Stimulated activated CD8-positive, alpha-beta memory T cell treated with anti-CD3 and anti-CD28 coated beads, Interleukin-4, amount 100 ng/mL, for 1 hour (primary cell): ENCODE measurements around the gene PSEN1.
A peak's percentile ranks its signal among the peaks of the same experiment; 100 is the strongest.

Source experiments
- DNase-seq, 2 donors: peaks; one replicate each; pipeline ENCODE4 v3.0.0-alpha.2; 2020; ENCODE audit warnings: low read depth in 2 of 2, low spot score in 1 of 2

The PSEN1 gene

GRCh38 chr14:73136387-73137225, at the start of gene PSEN1:
Gene PSEN1, plus strand, starts transcription at chr14:73136507. Its CDS starts 11,513 bp downstream, at chr14:73148020.
- DNase-seq, result peak; percentile 99

DNA sequence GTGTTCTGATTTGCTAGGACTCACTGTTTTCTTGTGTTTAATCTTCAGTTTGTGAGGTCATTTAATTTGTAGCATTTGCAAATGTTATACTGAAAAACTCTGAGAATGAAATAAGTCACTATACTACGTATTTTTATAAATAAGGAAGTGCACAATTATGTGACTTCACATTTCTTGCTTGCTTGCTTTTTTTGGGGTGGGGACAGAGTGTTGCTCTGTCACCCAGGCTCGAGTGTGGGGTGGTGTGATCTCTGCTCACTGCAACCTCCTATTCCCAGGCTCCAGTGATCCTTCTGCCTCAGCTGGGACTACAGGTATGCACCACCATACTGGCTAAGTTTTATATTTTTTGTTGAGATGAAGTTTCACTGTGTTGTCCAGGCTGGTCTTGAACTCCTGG, 45.3 kb upstream of the PSEN1 start:
- DNase-seq, result no peak

DNA sequence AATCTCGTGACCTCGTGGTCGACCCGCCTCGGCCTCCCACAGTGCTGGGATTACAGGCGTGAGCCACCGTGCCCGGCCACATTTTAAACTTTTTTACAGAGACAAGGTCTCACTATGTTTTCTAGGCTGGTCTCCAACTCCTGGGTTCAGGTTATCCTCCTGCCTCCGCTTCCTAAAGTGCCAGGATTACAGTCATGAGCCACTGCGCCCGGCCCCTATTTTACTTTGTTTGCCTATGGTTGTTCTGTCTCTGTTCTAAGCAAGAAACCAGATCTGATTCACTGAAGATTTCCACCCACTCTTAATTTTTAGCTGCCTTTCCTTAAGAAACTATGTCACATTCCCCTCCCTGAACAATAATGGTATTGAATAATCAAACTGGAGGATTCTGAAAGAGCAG, 38.9 kb upstream of the PSEN1 start:
- no peak for DNase-seq

DNA sequence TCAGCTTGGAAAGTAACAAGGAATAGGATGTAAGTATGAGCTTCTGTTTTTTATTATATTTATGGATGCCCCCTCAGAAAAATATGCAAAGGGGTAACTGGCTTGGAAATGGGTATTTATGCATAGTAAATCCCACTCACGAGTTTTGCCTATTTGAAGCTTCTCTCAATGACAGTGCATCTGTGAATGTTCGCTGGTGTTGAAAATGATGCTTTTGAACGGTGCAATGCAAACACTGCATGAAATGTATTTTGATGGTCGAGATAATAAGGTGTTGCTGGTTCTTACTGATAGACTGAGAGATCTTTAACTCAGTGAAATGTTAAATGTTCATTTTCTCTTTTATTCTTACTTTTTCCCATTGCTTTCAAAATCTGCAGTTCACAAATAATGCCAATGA, 36.0 kb upstream of the PSEN1 start:
- DNase-seq, result no peak

DNA sequence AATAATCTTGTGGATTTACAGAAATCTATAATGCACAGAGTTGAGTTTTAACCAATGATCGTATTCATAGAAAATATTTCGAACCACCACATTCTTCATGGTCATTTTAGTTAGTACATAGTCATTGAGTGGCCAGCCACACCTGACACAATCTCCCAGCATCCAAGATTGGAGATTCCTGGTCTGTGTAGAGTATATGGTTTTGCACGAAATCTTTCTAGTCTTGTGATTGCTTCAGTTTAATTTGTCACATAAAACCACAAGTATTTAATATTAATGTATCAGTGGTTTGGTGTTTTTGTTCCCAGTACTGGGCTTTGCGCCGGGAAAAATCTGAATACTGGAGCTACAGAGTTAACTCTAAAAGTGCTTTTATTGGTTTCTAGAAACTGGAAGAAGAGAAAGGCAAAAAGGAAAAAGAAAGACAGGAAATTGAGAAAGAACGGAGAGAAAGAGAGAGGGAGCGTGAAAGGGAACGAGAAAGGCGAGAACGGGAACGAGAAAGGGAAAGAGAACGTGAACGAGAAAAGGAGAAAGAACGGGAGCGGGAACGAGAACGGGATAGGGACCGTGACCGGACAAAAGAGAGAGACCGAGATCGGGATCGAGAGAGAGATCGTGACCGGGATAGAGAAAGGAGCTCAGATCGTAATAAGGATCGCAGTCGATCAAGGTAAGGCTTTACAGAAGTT, 33.4 kb upstream of the PSEN1 start:
- no peak for DNase-seq

DNA sequence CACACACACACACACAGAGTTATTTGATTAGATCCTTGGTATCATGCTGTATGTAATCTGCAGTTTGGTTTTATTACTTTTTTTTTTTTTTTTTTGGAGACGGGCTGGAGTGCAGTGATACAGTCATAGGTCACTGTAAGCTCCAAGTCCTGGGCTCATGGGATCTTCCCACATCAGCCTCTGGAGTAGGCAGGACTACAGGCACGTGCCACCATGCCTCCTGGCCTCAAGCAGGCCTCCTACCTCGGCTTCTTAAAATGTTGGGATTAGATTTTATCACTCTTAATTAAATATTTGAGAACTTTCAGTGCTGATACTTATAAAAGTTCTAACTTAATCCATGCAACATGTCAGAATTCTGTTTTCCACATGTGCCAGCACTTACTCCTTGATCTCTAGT, 31.3 kb upstream of the PSEN1 start:
- DNase-seq, result no peak

DNA sequence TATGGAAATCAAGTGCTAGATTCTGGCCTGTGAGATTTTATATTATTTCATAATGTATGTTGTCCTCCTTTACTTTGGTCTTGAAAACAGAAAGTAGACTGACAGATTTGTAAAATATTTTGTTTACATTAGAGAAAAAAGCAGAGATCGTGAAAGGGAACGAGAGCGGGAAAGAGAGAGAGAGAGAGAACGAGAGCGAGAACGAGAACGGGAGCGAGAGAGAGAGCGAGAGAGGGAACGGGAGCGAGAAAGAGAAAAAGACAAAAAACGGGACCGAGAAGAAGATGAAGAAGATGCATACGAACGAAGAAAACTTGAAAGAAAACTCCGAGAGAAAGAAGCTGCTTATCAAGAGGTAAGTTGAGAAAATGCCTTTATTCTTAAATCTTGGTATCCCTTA, 30.6 kb upstream of the PSEN1 start:
- no peak for DNase-seq

- no peak for DNase-seq
Observed at GRCh38 chr14:73116079-73116665, 20.1 kb upstream of the PSEN1 start.

DNA sequence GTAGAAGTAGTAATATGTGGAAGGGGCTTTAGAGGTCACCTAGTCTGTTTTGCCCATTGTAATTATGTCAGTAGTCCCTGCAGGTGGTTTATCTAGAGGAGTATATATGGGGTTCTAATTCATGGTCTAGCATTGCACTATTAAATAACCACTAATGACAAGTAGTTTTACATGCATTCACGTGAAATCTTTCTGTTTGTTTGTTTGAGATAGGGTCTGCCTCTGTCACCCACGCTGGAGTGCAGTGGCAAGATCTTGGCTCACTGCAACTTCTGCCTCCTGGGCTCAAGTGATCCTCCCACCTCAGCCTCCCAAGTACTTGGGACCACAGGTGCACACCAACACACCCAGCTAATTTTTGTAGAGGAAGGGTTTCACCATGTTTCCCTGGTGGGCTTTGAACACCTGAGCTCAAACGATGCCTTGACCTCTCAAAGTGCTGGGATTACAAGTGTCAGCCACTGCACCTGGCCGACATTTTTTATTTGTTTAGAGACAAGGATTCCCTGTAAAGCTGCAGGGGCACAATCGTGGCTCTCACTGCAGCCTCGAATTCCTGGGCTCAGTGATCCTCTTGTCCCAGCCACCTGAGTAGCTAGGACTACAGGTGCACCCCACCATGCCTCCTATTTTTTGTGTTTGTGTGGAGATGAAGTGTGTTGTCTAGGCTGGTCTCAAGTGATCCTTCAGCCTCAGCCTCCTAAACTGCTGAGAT, 12.0 kb upstream of the PSEN1 start:
- DNase-seq, result no peak

- no peak for DNase-seq
Observed at GRCh38 chr14:73125169-73125588, 11.1 kb upstream of the PSEN1 start.

GRCh38 chr14:73125746-73126145, 10.6 kb upstream of the PSEN1 start:
- DNase-seq, result no peak

GRCh38 chr14:73133795-73134194, 2.5 kb upstream of the PSEN1 start:
- DNase-seq, result no peak

DNA sequence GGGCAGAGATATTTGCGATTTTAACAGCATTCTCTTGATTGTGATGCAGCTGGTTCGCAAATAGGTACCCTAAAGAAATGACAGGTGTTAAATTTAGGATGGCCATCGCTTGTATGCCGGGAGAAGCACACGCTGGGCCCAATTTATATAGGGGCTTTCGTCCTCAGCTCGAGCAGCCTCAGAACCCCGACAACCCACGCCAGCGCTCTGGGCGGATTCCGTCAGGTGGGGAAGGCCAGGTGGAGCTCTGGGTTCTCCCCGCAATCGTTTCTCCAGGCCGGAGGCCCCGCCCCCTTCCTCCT, 271 bp upstream of the PSEN1 start:
- DNase-seq, result no peak

- DNase-seq, result no peak
Observed at GRCh38 chr14:73140811-73141323, 4.6 kb downstream of the PSEN1 start.

- no peak for DNase-seq
Observed at GRCh38 chr14:73142216-73142615, 5.9 kb downstream of the PSEN1 start.

DNA sequence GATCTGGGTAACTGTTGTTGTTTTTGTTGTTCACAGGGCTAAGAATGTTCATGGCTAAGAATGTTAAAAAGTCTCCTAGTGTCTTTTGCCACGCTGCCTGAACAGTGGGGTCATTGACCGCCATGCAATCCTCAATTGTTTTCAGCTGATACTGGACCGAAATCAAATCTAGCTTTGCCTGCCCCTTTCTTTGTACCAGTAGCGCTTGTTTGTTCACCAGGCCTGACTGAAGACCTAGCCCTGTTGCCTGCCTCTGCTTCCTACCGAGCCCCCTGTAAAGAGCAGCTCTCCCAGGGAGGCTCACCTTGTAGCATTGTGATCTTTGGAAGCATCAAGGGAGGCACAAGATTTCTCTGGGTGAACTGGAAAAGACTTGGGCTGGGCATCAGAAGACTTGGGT, 6.7 kb downstream of the PSEN1 start:
- no peak for DNase-seq

DNA sequence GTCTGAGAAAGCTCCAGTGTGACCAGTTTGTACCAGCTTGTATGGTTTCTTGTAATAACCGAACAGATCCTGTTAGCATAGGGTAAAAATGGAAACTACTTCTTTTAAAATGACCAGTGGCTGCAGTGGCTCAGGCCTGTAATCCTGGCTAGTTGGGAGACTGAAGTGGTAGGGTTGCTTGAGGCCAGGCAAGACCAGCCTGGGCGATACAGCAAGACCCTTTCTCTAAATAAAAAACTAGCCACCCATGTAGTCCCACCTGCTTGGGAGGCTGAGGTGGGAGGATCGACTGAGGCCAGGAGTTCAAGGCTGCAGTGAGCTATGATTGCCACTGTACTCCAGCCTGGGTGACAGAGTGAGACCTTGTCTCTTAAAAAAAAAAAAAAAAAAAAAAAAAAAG, 7.3 kb downstream of the PSEN1 start:
- no peak for DNase-seq

GRCh38 chr14:73145371-73145770, 9.1 kb downstream of the PSEN1 start:
- no peak for DNase-seq

DNA sequence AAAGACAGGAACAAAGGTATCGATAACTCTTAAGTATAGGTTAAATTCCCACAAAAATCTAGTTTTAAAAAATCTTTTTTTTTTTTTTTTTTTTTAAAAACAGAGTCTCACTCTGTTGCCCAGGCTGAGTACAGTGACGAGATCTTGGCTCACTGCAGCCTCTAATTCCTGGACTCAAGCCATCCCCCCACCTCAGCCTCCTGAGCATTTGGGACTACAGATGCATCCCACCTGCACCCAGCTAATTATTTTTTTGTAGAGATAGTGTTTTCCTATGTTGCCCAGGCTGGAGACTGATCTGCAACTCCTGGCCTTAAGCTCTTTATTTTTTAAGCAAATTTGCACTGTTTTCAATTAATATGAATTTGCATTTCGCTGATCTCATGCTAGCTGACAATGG, 9.8 kb downstream of the PSEN1 start:
- DNase-seq, result no peak

DNA sequence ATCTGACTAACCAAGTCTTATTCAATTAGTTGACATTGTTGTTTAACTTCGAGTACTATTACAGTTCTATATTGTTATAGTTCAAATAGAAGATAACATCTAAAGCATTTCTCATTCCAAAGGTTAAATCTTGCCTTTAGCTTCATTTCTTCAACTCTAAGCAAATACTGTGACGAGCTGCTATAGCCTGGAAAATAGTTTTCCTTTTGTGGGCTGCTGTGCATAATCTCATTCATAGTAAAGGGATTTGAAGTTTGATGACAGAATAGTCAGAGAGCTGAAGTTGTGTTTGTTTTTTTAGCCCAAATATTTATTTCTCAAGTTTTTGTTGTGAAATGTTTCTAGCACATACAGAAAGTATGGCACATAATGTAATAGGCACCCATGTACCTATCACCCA, 13.4 kb downstream of the PSEN1 start:
- DNase-seq, result no peak

DNA sequence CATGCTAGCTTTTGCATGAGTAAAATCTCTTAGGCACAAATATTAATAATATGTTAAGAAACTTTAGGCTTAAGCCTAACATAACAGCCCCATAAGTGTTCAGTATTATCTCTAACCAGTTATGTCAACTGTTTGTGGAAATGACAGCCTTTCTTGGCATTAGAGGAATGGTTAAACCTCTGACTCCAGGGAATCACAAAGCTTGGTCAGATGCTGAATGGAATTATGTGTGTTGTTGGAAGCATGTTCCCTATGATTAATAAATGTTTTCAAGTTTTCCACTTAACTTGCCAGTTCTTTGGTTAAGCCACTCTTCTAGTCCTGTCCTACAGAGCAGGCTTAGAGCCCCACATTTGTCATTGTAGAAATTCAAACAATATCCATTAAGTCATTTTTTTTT, 17.0 kb downstream of the PSEN1 start:
- DNase-seq, result no peak

DNA sequence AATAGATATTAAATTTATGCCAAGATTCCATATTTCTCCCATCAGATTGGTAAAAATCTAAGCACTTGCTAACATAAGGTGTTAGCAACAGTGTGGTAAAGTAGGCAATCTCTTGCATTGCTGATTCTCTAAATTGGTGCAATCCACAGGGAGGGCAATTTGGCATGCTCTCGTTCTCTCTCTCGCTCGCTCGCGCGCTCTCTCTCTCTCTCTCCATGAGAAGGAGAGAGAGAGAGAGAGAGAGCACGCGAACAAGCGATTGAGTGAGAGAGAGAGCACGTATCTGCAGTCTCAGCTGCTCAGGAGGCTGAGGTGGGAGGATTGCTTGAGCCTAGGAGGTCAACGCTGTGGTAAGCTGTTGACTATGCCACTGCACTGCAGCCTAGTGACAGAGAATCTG, 25.9 kb downstream of the PSEN1 start:
- DNase-seq, result no peak
